Measurements from ENCODE around the gene ABCB8.

DNA sequence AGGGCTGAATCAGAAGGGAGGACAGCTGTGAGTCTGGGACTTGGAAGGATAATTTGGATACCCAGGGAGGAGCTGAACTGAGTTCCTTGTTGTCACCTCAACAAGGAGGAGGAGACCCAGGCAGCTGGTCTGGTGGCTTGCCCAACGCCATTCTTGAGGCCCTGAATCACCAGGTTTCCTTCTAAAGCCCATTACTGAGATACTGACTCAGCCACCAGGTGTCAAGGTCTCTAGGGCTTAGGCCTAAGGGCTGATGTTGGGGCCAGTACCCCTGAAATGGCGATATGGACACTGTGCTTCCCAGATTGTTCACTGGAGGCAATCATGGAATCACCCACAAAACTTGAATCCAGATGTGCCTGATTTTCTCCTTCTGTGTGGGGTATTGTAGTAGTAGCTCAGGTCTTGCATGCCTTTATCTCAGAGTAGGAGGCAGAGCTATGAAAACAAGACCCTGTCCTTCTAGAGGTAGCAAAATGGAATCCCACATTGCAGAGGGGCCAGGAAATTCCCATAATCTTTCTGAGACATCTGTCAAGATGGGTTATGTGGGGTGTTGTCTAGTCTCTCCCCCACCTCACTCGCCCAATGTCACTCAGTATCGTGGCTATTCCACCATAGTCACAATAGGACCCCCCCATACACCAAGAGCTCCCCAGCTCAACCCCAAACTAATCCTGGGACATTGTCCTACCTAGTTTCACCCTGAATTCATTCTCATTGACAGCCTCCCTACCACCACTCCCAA, 2.2 kb upstream of the ABCB8 start:
- TF ChIP-seq, protein P1, sequence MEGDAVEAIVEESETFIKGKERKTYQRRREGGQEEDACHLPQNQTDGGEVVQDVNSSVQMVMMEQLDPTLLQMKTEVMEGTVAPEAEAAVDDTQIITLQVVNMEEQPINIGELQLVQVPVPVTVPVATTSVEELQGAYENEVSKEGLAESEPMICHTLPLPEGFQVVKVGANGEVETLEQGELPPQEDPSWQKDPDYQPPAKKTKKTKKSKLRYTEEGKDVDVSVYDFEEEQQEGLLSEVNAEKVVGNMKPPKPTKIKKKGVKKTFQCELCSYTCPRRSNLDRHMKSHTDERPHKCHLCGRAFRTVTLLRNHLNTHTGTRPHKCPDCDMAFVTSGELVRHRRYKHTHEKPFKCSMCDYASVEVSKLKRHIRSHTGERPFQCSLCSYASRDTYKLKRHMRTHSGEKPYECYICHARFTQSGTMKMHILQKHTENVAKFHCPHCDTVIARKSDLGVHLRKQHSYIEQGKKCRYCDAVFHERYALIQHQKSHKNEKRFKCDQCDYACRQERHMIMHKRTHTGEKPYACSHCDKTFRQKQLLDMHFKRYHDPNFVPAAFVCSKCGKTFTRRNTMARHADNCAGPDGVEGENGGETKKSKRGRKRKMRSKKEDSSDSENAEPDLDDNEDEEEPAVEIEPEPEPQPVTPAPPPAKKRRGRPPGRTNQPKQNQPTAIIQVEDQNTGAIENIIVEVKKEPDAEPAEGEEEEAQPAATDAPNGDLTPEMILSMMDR (IDR thresholded peaks at IDR 0.05) = no peak
- no peak for TF ChIP-seq EZH2 (IDR thresholded peaks at IDR 0.05; ENCODE audit: borderline replicate concordance, insufficient read depth, low read depth, low read length, poor library complexity, severe bottlenecking)
